Loucy (cell line): ENCODE results near the gene AKR1A1.

Experiments
- CTCF ChIP-seq: fragments of 200-600 bp; sonication (generic); conservative IDR thresholded peaks from 2 replicates; pipeline ENCODE4 v1.5.1; 2014; ENCODE audit warnings: mild to moderate bottlenecking, antibody characterized with exemption, low read length
- EZH2phosphoT487 ChIP-seq: fragments of 200-600 bp; IDR thresholded peaks from 2 replicates; pipeline ENCODE4 v1.6.1; 2018; ENCODE audit warnings: antibody characterized with exemption, mild to moderate bottlenecking, moderate library complexity, borderline replicate concordance

- TF ChIP-seq CTCF (no peak), EZH2phosphoT487 (no peak)
These were observed 32.6 kb downstream of the AKR1A1 start for GRCh38 chr1:45583264-45583665.
